WTC11 (cell line): ENCODE data around the gene TNFAIP2. TPM values are rescaled to one million over a fixed set of nuclear protein-coding genes. Genes with fewer than 3 reads are reported as not detected.

Experiments
- ATAC-seq: fragments of 200-7000 bp; cut with Tn5 transposase; 2 replicates; pipeline ENCODE4 v1.10.0; 2021; ENCODE audit warnings: mild to moderate bottlenecking, moderate library complexity
- CTCF ChIA-PET: fragments of 300-600 bp; sonication (Branson Sonifier 250); formaldehyde crosslinking; loops from one replicate; lab custom pipeline; 2021; ENCODE audit warnings: antibody characterized with exemption; lab: Charles Lee
- POLR2A ChIA-PET: fragments of 350-600 bp; sonication (Branson Sonifier 250); formaldehyde crosslinking; loops from one replicate; lab custom pipeline; 2021; ENCODE audit warnings: antibody characterized with exemption; lab: Charles Lee
- DNase-seq: peaks from one replicate; pipeline ENCODE4 v3.0.0; 2021; ENCODE audit warnings: low spot score
- H3K27ac Mint-ChIP-seq: 2 replicates; pipeline ENCODE4 v1.8.0; 2021; ENCODE audit warnings: mixed read lengths
- H3K27me3 Mint-ChIP-seq: 2 replicates; pipeline ENCODE4 v1.8.0; 2021; ENCODE audit warnings: low read depth, mild to moderate bottlenecking, moderate library complexity, mixed read lengths
- H3K36me3 Mint-ChIP-seq: 2 replicates; pipeline ENCODE4 v1.8.0; 2021; ENCODE audit warnings: mixed read lengths
- H3K4me1 Mint-ChIP-seq: 2 replicates; pipeline ENCODE4 v1.8.0; 2022; ENCODE audit warnings: mixed read lengths
- H3K4me3 Mint-ChIP-seq: 2 replicates; pipeline ENCODE4 v1.8.0; 2021; ENCODE audit warnings: mild to moderate bottlenecking, moderate library complexity, mixed read lengths
- H3K9me3 Mint-ChIP-seq: 2 replicates; pipeline ENCODE4 v1.8.0; 2021; ENCODE audit warnings: mixed read lengths
- AR ChIP-seq: fragments of 250-450 bp; sonication (Bioruptor Pico); IDR thresholded peaks from 2 replicates; pipeline ENCODE4 v1.9.0; 2021; ENCODE audit warnings: mild to moderate bottlenecking
- ATF1 ChIP-seq: sonication (generic); formaldehyde crosslinking; IDR thresholded peaks from 2 replicates; pipeline ENCODE4 v1.8.1; 2023; ENCODE audit warnings: mild to moderate bottlenecking, moderate library complexity, missing genetic modification reagents
- ELF4 ChIP-seq: sonication (generic); formaldehyde crosslinking; IDR thresholded peaks from 2 replicates; pipeline ENCODE4 v1.8.1; 2022; ENCODE audit warnings: low read depth, mild to moderate bottlenecking, moderate library complexity, missing genetic modification reagents
- EMX1 ChIP-seq: fragments of 250-450 bp; sonication (Bioruptor Pico); IDR thresholded peaks from 2 replicates; pipeline ENCODE4 v1.8.0; 2021; ENCODE audit warnings: mild to moderate bottlenecking
- ESRRA ChIP-seq: sonication (generic); formaldehyde crosslinking; IDR thresholded peaks from 2 replicates; pipeline ENCODE4 v1.8.1; 2022; ENCODE audit warnings: mild to moderate bottlenecking, missing genetic modification reagents, borderline replicate concordance
- FOXK1 ChIP-seq: sonication (generic); formaldehyde crosslinking; IDR thresholded peaks from 2 replicates; pipeline ENCODE4 v1.8.0; 2022; ENCODE audit warnings: mild to moderate bottlenecking, moderate library complexity, missing genetic modification reagents
- GTF2I ChIP-seq: fragments of 250-450 bp; sonication (Bioruptor Pico); conservative IDR thresholded peaks from 2 replicates; pipeline ENCODE4 v1.4.0; 2021; ENCODE audit warnings: mild to moderate bottlenecking
- HMGA2 ChIP-seq: fragments of 250-450 bp; sonication (Bioruptor Pico); IDR thresholded peaks from 2 replicates; pipeline ENCODE4 v1.4.0; 2021; ENCODE audit warnings: mild to moderate bottlenecking, moderate library complexity
- IRF1 ChIP-seq: sonication (generic); formaldehyde crosslinking; IDR thresholded peaks from 2 replicates; pipeline ENCODE4 v1.8.0; 2023; ENCODE audit warnings: missing genetic modification reagents
- NR2C2 ChIP-seq: sonication (generic); formaldehyde crosslinking; IDR thresholded peaks from 2 replicates; pipeline ENCODE4 v1.8.0; 2022; ENCODE audit warnings: mild to moderate bottlenecking, missing genetic modification reagents
- ZNF671 ChIP-seq: fragments of 250-450 bp; sonication (Bioruptor Pico); IDR thresholded peaks from 2 replicates; pipeline ENCODE4 v1.8.0; 2021; ENCODE audit warnings: mild to moderate bottlenecking
- total RNA-seq: library from RNA; stranded (reverse); gene quantifications from 3 replicates; pipeline ENCODE4 v1.2.3, GENCODE V29; 2021
- TF ChIP-seq, protein P1 (sequence below): sonication (generic); formaldehyde crosslinking; IDR thresholded peaks from 2 replicates; pipeline ENCODE4 v1.8.0; 2023; ENCODE audit warnings: missing genetic modification reagents, mild to moderate bottlenecking, borderline replicate concordance
- TF ChIP-seq, protein P2 (sequence below): sonication (generic); formaldehyde crosslinking; IDR thresholded peaks from 2 replicates; pipeline ENCODE4 v1.8.1; 2022; ENCODE audit warnings: mild to moderate bottlenecking, moderate library complexity, missing genetic modification reagents
- TF ChIP-seq, protein P3 (sequence below): fragments of 250-450 bp; sonication (Bioruptor Pico); IDR thresholded peaks from 2 replicates; pipeline ENCODE4 v1.8.0; 2021; ENCODE audit warnings: mild to moderate bottlenecking

The TNFAIP2 gene
- total RNA-seq, 1 experiment from 2014 or later, result 24.1 TPM

DNA sequence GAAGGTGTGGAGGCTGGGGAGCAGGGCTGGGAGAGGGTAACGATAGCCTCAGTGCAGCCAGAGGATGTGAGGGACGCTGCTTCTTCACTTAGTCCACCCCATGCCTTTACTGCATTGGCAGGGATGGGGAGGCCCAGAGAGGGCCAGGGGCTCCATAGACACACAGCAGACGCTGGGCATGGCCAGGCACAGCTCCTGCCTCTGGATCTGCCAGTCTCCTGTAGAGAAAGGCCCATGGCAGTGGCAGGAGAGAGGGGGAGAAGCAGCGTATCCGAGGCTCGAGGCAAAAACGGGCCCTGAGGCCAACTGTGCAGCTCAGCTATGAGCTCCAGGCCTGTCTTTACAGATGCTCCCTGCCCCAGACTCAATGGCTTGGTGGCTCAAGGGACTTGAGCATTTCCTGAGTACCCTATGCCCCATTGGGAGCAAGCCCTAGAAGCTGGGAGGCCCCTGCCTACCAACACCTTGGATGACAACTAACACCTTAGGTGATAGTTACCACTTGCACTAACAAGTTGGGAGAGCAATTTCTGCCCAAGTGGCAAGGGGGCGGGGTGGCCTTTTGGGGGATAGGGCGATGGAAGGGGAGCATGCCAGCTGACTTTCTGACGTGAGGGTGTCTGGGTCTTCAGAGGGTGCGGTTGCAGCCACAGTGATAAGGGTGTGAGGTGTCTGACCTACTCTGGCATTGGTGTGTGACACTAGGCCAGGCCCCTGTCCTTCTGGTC is 44.2 kb upstream of the TNFAIP2 start (continued):
- TF ChIP-seq, protein P1, sequence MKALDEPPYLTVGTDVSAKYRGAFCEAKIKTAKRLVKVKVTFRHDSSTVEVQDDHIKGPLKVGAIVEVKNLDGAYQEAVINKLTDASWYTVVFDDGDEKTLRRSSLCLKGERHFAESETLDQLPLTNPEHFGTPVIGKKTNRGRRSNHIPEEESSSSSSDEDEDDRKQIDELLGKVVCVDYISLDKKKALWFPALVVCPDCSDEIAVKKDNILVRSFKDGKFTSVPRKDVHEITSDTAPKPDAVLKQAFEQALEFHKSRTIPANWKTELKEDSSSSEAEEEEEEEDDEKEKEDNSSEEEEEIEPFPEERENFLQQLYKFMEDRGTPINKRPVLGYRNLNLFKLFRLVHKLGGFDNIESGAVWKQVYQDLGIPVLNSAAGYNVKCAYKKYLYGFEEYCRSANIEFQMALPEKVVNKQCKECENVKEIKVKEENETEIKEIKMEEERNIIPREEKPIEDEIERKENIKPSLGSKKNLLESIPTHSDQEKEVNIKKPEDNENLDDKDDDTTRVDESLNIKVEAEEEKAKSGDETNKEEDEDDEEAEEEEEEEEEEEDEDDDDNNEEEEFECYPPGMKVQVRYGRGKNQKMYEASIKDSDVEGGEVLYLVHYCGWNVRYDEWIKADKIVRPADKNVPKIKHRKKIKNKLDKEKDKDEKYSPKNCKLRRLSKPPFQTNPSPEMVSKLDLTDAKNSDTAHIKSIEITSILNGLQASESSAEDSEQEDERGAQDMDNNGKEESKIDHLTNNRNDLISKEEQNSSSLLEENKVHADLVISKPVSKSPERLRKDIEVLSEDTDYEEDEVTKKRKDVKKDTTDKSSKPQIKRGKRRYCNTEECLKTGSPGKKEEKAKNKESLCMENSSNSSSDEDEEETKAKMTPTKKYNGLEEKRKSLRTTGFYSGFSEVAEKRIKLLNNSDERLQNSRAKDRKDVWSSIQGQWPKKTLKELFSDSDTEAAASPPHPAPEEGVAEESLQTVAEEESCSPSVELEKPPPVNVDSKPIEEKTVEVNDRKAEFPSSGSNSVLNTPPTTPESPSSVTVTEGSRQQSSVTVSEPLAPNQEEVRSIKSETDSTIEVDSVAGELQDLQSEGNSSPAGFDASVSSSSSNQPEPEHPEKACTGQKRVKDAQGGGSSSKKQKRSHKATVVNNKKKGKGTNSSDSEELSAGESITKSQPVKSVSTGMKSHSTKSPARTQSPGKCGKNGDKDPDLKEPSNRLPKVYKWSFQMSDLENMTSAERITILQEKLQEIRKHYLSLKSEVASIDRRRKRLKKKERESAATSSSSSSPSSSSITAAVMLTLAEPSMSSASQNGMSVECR (CRISPR knock-in tag), result no peak
- no peak for TF ChIP-seq NR2C2 (CRISPR knock-in tag)
- no peak for TF ChIP-seq FOXK1 (CRISPR knock-in tag)
- no peak for TF ChIP-seq ELF4 (CRISPR knock-in tag)
- no peak for TF ChIP-seq AR (CRISPR knock-in tag)
- TF ChIP-seq HMGA2 (CRISPR knock-in tag), result no peak
- no peak for TF ChIP-seq ESRRA (CRISPR knock-in tag)
- TF ChIP-seq ZNF671 (CRISPR knock-in tag), result no peak
- TF ChIP-seq, protein P2, sequence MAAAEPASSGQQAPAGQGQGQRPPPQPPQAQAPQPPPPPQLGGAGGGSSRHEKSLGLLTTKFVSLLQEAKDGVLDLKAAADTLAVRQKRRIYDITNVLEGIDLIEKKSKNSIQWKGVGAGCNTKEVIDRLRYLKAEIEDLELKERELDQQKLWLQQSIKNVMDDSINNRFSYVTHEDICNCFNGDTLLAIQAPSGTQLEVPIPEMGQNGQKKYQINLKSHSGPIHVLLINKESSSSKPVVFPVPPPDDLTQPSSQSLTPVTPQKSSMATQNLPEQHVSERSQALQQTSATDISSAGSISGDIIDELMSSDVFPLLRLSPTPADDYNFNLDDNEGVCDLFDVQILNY (CRISPR knock-in tag), result no peak

GRCh38 chr14:103081951-103082350 is 41.3 kb upstream of the TNFAIP2 start:
- Mint-ChIP-seq H3K9me3 (no peaks in the 10 kb centered on the region), H3K27me3 (peaks cover 11% of the 10 kb centered on the region), H3K4me1 (no peaks in the 10 kb centered on the region), H3K4me3 (no peak overlapping the region), H3K36me3 (no peaks in the 10 kb centered on the region), H3K27ac (no peak overlapping the region)
- DNase-seq (no peak), ATAC-seq (no peak)
- ChIA-PET POLR2A (no interaction called here), CTCF (no interaction called here)
- no peak for TF ChIP-seq ATF1 (CRISPR knock-in tag)
- no peak for TF ChIP-seq IRF1 (CRISPR knock-in tag)
- TF ChIP-seq, protein P3, sequence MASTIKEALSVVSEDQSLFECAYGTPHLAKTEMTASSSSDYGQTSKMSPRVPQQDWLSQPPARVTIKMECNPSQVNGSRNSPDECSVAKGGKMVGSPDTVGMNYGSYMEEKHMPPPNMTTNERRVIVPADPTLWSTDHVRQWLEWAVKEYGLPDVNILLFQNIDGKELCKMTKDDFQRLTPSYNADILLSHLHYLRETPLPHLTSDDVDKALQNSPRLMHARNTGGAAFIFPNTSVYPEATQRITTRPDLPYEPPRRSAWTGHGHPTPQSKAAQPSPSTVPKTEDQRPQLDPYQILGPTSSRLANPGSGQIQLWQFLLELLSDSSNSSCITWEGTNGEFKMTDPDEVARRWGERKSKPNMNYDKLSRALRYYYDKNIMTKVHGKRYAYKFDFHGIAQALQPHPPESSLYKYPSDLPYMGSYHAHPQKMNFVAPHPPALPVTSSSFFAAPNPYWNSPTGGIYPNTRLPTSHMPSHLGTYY (CRISPR knock-in tag), result no peak
- no peak for TF ChIP-seq EMX1
- TF ChIP-seq GTF2I (CRISPR knock-in tag), result no peak
